Ovary (tissue), 3 donors: Measurements from ENCODE around the gene GTPBP2.

Experiments used
- POLR2A ChIP-seq: fragments of 450-650 bp; IDR thresholded peaks from one replicate; pipeline ENCODE4 v1.6.1; 2017; ENCODE audit warnings: antibody characterized with exemption, mild to moderate bottlenecking, moderate library complexity
- TF ChIP-seq, protein P1 (sequence below), 3 donors: fragments of 450-650 bp in 2 of 3; fragments of 200-600 bp in 1 of 3; IDR thresholded peaks; one replicate each; pipeline versions ENCODE4 v1.5.1 to v1.8.0; 2016 to 2022; ENCODE audit warnings: antibody characterized with exemption in 3 of 3, mild to moderate bottlenecking in 1 of 3
- donor health status: DM: no; HTN: no; CAD: no.

DNA sequence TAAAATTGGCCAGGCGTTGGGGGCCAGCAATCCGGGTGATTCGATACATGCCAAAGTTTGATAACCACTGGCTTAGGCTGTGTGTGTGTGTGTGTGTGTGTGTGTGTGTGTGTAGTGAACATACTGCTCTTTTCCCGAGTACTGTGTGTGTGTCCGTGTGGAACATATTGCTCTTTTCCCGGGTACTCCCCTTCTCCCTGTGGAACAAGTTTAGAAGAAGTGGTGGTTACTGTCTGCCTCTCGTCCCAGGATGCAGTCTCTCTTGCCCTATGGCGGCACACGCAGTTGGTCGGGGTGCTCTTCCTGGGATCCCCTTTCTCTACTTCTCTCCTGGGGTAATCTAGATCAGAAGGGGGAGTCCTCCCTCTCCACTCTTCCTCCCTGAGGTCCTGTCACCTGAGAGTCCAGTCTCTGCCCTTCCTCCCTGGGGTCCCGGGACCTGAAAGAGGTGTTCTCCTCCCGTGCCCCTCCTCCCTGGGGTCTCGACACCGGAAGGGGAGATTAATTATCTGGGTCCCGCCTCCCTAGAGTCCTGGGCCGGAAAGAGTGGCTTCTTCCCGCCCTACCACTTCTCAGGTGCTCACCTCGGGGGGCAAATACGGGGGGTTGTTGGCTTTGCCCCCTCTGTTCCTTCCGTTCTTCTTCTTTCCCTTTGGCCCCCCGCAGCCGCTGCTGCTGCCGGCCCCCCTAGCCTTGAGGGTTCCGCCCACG is 516 bp downstream of the GTPBP2 start:
- TF ChIP-seq, protein P1, sequence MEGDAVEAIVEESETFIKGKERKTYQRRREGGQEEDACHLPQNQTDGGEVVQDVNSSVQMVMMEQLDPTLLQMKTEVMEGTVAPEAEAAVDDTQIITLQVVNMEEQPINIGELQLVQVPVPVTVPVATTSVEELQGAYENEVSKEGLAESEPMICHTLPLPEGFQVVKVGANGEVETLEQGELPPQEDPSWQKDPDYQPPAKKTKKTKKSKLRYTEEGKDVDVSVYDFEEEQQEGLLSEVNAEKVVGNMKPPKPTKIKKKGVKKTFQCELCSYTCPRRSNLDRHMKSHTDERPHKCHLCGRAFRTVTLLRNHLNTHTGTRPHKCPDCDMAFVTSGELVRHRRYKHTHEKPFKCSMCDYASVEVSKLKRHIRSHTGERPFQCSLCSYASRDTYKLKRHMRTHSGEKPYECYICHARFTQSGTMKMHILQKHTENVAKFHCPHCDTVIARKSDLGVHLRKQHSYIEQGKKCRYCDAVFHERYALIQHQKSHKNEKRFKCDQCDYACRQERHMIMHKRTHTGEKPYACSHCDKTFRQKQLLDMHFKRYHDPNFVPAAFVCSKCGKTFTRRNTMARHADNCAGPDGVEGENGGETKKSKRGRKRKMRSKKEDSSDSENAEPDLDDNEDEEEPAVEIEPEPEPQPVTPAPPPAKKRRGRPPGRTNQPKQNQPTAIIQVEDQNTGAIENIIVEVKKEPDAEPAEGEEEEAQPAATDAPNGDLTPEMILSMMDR (IDR thresholded peaks at IDR 0.05) = no peak
- no peak for TF ChIP-seq POLR2A
